Skeletal muscle satellite cell (primary cell): Measurements from ENCODE around the gene JAK3.
"Not testable (repeated sequence)": the region's sequence is repeated elsewhere in the genome, so short reads cannot be mapped to it uniquely, and the experiment has no call there.

Experiments
- H3K27me3 ChIP-seq: 2 replicates; pipeline ENCODE4 v1.7.0; 2013; ENCODE audit warnings: low read length; ENCODE audit not compliant: control insufficient read depth, insufficient read depth
- H3K36me3 ChIP-seq: 2 replicates; pipeline ENCODE4 v1.7.0; 2013; ENCODE audit warnings: mild to moderate bottlenecking, control low read depth, low read length; ENCODE audit not compliant: insufficient read depth
- H3K4me1 ChIP-seq: 2 replicates; pipeline ENCODE4 v1.7.0; 2013; ENCODE audit warnings: low read length; ENCODE audit not compliant: control insufficient read depth, insufficient read depth
- H3K4me2 ChIP-seq: 2 replicates; pipeline ENCODE4 v1.7.0; 2013; ENCODE audit warnings: mild to moderate bottlenecking, low read length
- H3K4me3 ChIP-seq: 2 replicates; pipeline ENCODE4 v1.7.0; 2013; ENCODE audit warnings: low read length
- H3K9ac ChIP-seq: 2 replicates; pipeline ENCODE4 v1.7.0; 2013; ENCODE audit warnings: mild to moderate bottlenecking, low read depth, low read length, moderate library complexity
- H3K9me3 ChIP-seq: replicated peaks from 2 replicates; pipeline ENCODE4 v1.7.0; 2013; ENCODE audit warnings: mild to moderate bottlenecking, control low read depth, low read length

JAK3 gene

DNA sequence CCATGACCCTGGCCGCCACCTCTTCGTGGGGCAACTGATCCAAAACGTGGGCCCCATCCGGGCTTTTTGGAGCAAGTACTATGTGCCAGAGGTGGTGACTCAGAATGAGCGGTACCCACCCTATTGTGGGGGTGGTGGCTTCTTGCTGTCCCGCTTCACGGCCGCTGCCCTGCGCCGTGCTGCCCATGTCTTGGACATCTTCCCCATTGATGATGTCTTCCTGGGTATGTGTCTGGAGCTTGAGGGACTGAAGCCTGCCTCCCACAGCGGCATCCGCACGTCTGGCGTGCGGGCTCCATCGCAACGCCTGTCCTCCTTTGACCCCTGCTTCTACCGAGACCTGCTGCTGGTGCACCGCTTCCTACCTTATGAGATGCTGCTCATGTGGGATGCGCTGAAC is 36.1 kb downstream of the JAK3 start:
- Histone ChIP-seq H3K9ac (no peak overlapping the region), H3K36me3 (no peaks in the 10 kb centered on the region), H3K4me1 (no peaks in the 10 kb centered on the region), H3K9me3 (peaks cover 2% of the 10 kb centered on the region), H3K4me2 (no peak overlapping the region), H3K4me3 (no peak overlapping the region), H3K27me3 (peaks cover 21% of the 10 kb centered on the region)

DNA sequence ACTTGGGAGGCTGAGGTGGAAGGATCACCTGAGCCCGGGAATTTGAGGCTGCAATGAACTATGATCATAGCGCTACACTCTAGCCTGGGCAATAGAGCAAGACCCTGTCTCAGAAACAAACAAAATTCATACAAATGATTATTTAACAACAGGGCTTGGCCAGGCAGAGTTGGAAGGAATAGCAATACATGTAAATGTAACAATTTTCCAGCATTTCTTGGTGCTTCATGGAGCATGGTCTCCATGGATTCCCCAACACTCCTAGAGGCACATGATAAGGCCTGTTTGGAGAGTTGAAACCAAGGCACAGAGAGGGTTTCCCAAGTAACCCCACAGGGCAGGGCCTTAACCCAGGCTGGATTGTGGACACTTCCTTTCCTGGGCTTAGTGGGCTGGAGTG is 36.7 kb downstream of the JAK3 start:
- H3K4me2 ChIP-seq = no peak overlapping the region
- no peak overlapping the region for H3K4me3 ChIP-seq
- H3K4me1 ChIP-seq = no peaks in the 10 kb centered on the region
- peaks cover 21% of the 10 kb centered on the region for H3K27me3 ChIP-seq
- no peak overlapping the region for H3K9ac ChIP-seq
- H3K36me3 ChIP-seq = no peaks in the 10 kb centered on the region
- peaks cover 2% of the 10 kb centered on the region for H3K9me3 ChIP-seq

DNA sequence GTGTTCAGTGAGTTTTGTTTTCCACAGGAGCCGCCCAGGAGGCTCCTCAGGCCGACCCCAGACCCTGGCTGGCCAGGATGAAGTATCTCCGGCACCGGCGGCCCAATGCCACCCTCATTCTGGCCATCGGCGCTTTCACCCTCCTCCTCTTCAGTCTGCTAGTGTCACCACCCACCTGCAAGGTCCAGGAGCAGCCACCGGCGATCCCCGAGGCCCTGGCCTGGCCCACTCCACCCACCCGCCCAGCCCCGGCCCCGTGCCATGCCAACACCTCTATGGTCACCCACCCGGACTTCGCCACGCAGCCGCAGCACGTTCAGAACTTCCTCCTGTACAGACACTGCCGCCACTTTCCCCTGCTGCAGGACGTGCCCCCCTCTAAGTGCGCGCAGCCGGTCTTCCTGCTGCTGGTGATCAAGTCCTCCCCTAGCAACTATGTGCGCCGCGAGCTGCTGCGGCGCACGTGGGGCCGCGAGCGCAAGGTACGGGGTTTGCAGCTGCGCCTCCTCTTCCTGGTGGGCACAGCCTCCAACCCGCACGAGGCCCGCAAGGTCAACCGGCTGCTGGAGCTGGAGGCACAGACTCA is 40.0 kb downstream of the JAK3 start:
- Histone ChIP-seq H3K4me3 (no peak overlapping the region), H3K4me2 (no peak overlapping the region), H3K36me3 (no peaks in the 10 kb centered on the region), H3K9me3 (no peaks in the 10 kb centered on the region), H3K27me3 (peaks cover 23% of the 10 kb centered on the region), H3K4me1 (no peaks in the 10 kb centered on the region), H3K9ac (no peak overlapping the region)

DNA sequence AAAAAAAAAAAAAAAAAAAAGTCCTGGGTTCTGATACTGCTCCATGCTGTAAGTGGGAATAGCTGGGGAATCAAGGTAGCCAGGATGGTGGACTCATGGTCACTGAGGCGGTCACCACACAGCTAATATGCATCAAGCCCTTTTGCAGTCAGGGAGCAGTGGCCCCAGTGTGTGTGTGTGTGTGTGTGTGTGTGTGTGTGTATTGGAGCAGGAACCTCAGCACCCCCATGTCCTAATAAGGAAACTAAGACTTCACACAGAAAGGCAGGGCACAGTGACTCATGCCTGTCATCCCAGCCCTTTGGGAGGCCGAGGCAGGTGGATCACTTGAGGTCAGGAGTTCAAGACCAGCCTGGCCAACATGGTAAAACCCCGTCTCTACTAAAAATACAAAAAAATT is 40.8 kb downstream of the JAK3 start:
- no peak overlapping the region for H3K4me3 ChIP-seq
- no peak overlapping the region for H3K4me2 ChIP-seq
- H3K9ac ChIP-seq = no peak overlapping the region
- no peaks in the 10 kb centered on the region for H3K9me3 ChIP-seq
- no peaks in the 10 kb centered on the region for H3K36me3 ChIP-seq
- no peaks in the 10 kb centered on the region for H3K4me1 ChIP-seq
- H3K27me3 ChIP-seq = peaks cover 25% of the 10 kb centered on the region

DNA sequence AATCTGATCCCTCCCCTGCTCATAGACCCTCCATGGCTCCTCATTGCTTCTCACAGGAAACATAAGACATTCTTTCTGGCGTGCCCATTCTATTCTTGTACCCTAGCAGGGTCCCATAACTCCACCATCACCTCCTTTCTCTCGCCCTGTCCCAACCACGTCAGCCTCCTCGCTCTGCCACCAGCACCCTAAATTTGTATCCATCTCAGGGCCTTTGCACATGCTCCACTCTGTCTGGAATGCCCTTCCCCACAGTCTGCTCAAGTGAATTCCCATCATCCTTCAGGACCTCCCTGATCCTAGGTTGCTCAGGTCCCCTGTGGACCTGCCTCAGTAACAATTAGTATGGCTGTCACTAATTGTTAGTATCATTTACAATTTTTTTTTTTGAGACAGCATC is 42.4 kb downstream of the JAK3 start:
- Histone ChIP-seq H3K27me3 (peaks cover 23% of the 10 kb centered on the region), H3K36me3 (no peaks in the 10 kb centered on the region), H3K4me2 (no peak overlapping the region), H3K9me3 (no peaks in the 10 kb centered on the region), H3K9ac (no peak overlapping the region), H3K4me1 (no peaks in the 10 kb centered on the region), H3K4me3 (no peak overlapping the region)

DNA sequence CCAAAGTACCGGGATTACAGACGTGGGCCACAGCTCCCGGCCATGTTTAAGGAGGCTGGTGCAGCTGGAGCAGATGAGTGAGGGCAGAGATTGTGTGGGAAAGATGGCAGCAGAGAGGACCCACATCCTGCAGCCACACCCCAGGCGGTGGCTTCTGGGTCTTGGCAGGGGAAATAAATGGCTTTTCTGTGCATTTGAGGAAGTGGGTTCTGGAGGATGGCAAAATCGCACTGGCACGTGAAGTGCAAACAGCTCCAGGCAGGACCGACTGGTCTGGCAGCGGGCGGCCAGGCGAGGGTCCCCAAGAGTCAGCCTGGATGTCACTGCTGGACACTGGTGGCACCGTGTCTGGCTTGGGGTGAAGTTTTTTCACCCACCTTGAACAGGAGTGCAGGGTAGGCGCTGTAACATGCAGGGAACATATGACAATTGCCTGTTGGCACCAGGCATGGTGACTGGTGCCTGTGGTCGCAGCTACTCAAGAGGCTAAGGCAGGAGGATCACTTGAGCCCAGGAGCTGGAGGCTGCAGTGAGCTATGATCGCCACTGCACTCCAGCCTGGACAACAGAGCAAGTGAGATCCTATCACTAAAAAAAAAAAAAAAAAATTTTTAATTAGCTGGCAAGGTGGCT is 44.4 kb downstream of the JAK3 start:
- Histone ChIP-seq H3K36me3 (no peaks in the 10 kb centered on the region), H3K4me3 (no peak overlapping the region), H3K4me2 (no peak overlapping the region), H3K27me3 (peaks cover 24% of the 10 kb centered on the region), H3K9me3 (no peaks in the 10 kb centered on the region), H3K4me1 (no peaks in the 10 kb centered on the region), H3K9ac (no peak overlapping the region)

DNA sequence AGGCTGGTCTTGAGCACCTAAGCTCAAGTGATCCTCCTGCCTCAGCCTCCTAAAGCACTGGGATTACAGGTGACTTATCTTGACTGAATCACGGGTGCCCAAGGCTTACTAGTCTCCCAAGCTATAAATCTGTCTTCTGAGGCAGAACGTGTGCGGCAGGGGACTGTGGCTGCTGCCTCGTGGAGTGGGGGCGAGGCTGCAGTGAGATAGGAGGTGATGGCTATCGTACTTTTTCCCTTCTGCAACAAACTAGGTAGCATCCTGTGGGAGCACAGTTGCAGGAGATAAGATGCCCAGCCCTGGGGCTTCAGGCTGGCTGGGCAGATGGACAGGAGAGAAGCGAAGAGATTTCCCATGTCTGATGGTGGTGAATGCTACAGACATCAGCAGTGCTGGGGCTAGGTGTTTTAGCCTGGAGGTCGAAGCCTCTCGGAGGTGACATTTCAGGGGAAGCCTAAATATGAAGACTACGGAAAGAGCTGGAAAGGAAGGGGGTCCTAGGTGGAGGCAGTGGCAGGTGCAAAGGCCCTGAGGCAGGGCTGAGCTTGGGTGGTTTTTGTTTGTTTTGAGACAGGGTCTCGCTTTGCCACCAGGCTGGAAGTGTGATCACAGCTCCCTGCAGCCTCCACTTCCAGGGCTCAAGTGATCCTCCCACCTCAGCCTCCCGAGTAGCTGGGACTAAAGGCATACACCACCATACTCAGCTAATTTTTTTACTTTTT is 45.5 kb downstream of the JAK3 start:
- H3K36me3 ChIP-seq = no peaks in the 10 kb centered on the region
- no peak overlapping the region for H3K4me3 ChIP-seq
- no peak overlapping the region for H3K9ac ChIP-seq
- H3K4me2 ChIP-seq = no peak overlapping the region
- H3K9me3 ChIP-seq = no peaks in the 10 kb centered on the region
- H3K27me3 ChIP-seq = peaks cover 27% of the 10 kb centered on the region
- peaks cover 4% of the 10 kb centered on the region for H3K4me1 ChIP-seq

DNA sequence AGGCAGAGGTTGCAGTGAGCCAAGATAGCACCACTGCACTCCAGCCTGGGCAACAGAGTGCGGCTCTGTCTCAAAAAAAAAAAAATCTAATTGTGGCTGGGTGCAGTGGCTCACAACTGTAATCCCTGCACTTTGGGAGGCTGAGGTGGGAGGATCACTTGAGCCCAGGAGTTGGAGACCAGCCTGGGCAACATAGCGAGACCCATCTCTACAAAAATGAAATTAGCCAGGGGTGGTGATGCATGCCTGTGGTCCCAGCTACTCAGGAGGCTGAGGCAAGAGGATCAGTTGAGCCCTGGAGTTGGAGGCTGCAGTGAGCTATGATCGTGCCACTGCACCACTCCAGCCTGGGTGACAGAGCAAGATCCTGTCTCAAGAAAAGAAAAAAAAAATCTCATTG is 49.2 kb downstream of the JAK3 start:
- not testable (repeated sequence) for H3K36me3 ChIP-seq, H3K4me3 ChIP-seq, H3K4me1 ChIP-seq, H3K9ac ChIP-seq, H3K9me3 ChIP-seq, H3K4me2 ChIP-seq
- peaks cover 58% of the 10 kb centered on the region for H3K27me3 ChIP-seq

DNA sequence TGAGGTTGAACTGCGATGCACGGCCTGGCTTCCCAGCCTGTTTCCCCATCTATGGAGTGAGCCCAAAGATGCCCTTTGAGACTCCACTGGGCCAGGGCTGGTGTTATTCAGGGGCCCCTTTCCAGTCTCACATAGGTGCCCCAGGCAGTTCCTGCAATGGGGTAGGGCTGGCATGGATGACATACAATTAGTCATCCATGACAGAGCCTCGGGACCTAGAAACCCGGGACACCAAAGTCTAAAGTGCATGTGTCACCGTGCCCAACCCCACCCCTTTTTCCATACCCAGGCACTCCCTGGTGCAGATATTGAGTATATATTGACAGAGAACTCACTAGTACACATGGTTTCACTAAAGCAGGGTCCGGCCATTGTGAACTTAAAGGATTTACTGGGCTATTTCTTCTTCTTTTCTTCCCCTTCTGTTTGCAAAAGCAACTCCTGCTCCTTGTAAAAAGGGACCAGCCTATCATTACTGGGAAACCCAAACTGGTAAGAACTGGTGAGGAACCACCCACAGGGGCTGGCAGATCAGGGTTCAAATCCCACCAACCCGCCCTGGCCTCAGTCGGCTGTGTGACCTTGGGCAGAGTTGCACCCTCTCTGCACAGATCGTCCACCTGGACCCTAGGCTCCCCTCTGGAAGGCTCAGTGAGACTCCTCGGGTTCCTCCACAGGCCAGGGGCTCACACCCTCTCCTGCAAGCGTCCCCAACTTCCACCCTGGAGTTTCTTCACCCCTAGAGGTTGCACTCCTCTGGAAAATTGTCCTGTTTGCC is 50.2 kb downstream of the JAK3 start:
- Histone ChIP-seq H3K36me3 (no peaks in the 10 kb centered on the region), H3K4me2 (no peak overlapping the region), H3K9ac (no peak overlapping the region), H3K27me3 (peaks cover 55% of the 10 kb centered on the region), H3K9me3 (no peaks in the 10 kb centered on the region), H3K4me1 (peaks cover 6% of the 10 kb centered on the region), H3K4me3 (no peak overlapping the region)

DNA sequence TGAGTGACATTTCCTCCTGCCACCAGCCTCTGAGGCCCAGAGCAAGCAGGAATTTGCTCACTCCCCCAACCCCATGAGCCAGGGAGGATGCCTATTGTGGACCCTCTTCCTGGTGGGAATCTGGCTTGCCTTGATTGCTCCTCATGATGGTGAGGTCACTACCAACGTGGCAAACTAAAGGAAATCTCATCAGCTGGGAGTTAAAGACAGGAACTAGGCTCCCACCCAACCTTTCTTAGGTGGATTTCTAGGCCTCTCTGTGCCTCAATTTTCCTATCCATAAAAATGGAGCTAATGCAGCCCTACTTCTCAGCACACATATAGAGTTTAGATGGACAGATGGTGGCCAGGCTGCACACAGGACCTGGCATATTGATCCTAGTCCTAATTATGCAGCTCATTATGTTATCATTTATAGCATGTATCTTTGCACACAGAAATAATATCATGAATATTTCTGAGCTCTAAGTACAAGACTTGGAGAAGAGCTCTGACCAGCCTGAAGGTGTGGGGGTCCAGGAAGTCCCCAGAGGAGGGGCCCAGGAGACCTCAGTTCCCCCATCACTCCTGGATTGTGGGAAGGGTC is 50.9 kb downstream of the JAK3 start:
- H3K9me3 ChIP-seq = no peaks in the 10 kb centered on the region
- no peak overlapping the region for H3K4me3 ChIP-seq
- H3K4me2 ChIP-seq = no peak overlapping the region
- no peaks in the 10 kb centered on the region for H3K36me3 ChIP-seq
- H3K9ac ChIP-seq = no peak overlapping the region
- H3K4me1 ChIP-seq = peaks cover 6% of the 10 kb centered on the region
- peaks cover 50% of the 10 kb centered on the region for H3K27me3 ChIP-seq
